SK-N-SH (cell line): ENCODE measurements around the gene CLIP3. TPM values are rescaled to one million over a fixed set of nuclear protein-coding genes. Genes with fewer than 3 reads are reported as not detected.

ENCODE experiments used
- CTCF ChIA-PET: fragments of 300-600, 350-600 bp; formaldehyde crosslinking; extraction: SDS; loops from one replicate; lab custom pipeline; 2021; lab: Yijun Ruan, JAX
- POLR2A ChIA-PET: fragments of 350-600 bp; sonication (Branson Sonifier 250); formaldehyde crosslinking; extraction: SDS; loops from one replicate; lab custom pipeline; 2020; ENCODE audit warnings: antibody characterized with exemption, inconsistent platforms; lab: Yijun Ruan, JAX
- DNase-seq: peaks from one replicate; pipeline ENCODE4 v3.0.0; 2012
- H2AFZ ChIP-seq: fragments of 200-600 bp; sonication (generic); 2 replicates; pipeline ENCODE4 v1.8.1; 2016; ENCODE audit warnings: antibody characterized with exemption, mild to moderate bottlenecking, low read depth
- H3F3A ChIP-seq: fragments of 200-600 bp; sonication (generic); replicated peaks from 2 replicates; pipeline ENCODE3; 2016; ENCODE audit warnings: antibody characterized with exemption, mild to moderate bottlenecking; ENCODE audit not compliant: insufficient read depth
- H3K27ac ChIP-seq, 2 experiments: fragments of 200-500 bp in 1 of 2; fragments of 200-600 bp in 1 of 2; sonication (Bioruptor generic) in 1 of 2; sonication (generic), shearing (Covaris generic) in 1 of 2; 2 replicates each; pipeline versions ENCODE4 v1.5.1 to v1.6.1; 2014 to 2016; ENCODE audit warnings: low read depth in 2 of 2, inconsistent platforms in 1 of 2, low read length in 1 of 2, mild to moderate bottlenecking in 1 of 2, mixed read lengths in 1 of 2
- H3K27me3 ChIP-seq: fragments of 200-600 bp; sonication (generic), shearing (Covaris generic); 2 replicates; pipeline ENCODE4 v1.6.1; 2016; ENCODE audit warnings: mixed run types; ENCODE audit not compliant: insufficient read depth
- H3K36me3 ChIP-seq, 2 experiments: fragments of 200-500 bp in 1 of 2; fragments of 200-600 bp in 1 of 2; sonication (Bioruptor generic) in 1 of 2; sonication (generic) in 1 of 2; replicated peaks in 1 of 2; 2 replicates each; pipeline versions ENCODE3 to v1.5.1; 2014 to 2016; ENCODE audit warnings: low read length in 1 of 2, mild to moderate bottlenecking in 1 of 2; ENCODE audit not compliant: insufficient read depth in 2 of 2, control insufficient read depth in 1 of 2
- H3K4me1 ChIP-seq, 2 experiments: fragments of 200-500 bp in 1 of 2; fragments of 200-600 bp in 1 of 2; sonication (Bioruptor generic) in 1 of 2; sonication (generic), shearing (Covaris generic) in 1 of 2; 2 replicates each; pipeline versions ENCODE4 v1.5.1 to v1.6.1; 2014 to 2016; ENCODE audit warnings: low read depth in 1 of 2, low read length in 1 of 2, mixed run types in 1 of 2; ENCODE audit not compliant: insufficient read depth in 2 of 2, control insufficient read depth in 1 of 2
- H3K4me2 ChIP-seq: fragments of 200-600 bp; sonication (generic), shearing (Covaris generic); 2 replicates; pipeline ENCODE4 v1.6.1; 2017; ENCODE audit warnings: mixed run types
- H3K4me3 ChIP-seq, 2 experiments: fragments of 200-500 bp in 1 of 2; fragments of 200-600 bp in 1 of 2; sonication (Bioruptor generic) in 1 of 2; sonication (generic), shearing (Covaris generic) in 1 of 2; 2 replicates each; pipeline versions ENCODE4 v1.5.1 to v1.8.1; 2014 to 2016; ENCODE audit warnings: low read depth in 2 of 2, inconsistent platforms in 1 of 2, low read length in 1 of 2, mild to moderate bottlenecking in 1 of 2, mixed read lengths in 1 of 2, moderate library complexity in 1 of 2
- H3K79me2 ChIP-seq: fragments of 200-600 bp; sonication (generic); 2 replicates; pipeline ENCODE4 v1.8.1; 2017; ENCODE audit warnings: mild to moderate bottlenecking; ENCODE audit not compliant: insufficient read depth
- H3K9ac ChIP-seq: fragments of 200-600 bp; sonication (generic); 2 replicates; pipeline ENCODE4 v1.6.1; 2017; ENCODE audit warnings: mixed run types
- H3K9me2 ChIP-seq: fragments of 200-600 bp; sonication (generic); 2 replicates; pipeline ENCODE4 v1.6.1; 2017; ENCODE audit warnings: mixed run types
- H3K9me3 ChIP-seq: fragments of 200-600 bp; sonication (generic); 2 replicates; pipeline ENCODE4 v1.6.1; 2017; ENCODE audit warnings: mixed run types, mild to moderate bottlenecking, moderate library complexity
- H4K20me1 ChIP-seq: fragments of 200-600 bp; sonication (generic); 2 replicates; pipeline ENCODE4 v1.6.1; 2017; ENCODE audit warnings: mild to moderate bottlenecking, mixed run types; ENCODE audit not compliant: insufficient read depth
- CTCF ChIP-seq: fragments of 200-600 bp; sonication (generic); IDR thresholded peaks from 2 replicates; pipeline ENCODE4 v1.6.1; 2017; ENCODE audit warnings: antibody characterized with exemption, mild to moderate bottlenecking, moderate library complexity
- ELF1 ChIP-seq: IDR thresholded peaks from 2 replicates; pipeline ENCODE4 v1.4.0; 2012
- FOXM1 ChIP-seq: IDR thresholded peaks from 2 replicates; pipeline ENCODE4 v1.4.0; 2012; ENCODE audit warnings: low read depth, mild to moderate bottlenecking
- GABPA ChIP-seq: IDR thresholded peaks from 2 replicates; pipeline ENCODE4 v1.4.0; 2012; ENCODE audit warnings: low read depth, mild to moderate bottlenecking
- JUND ChIP-seq: IDR thresholded peaks from 2 replicates; pipeline ENCODE4 v1.4.0; 2012
- MEF2A ChIP-seq: IDR thresholded peaks from 2 replicates; pipeline ENCODE4 v1.4.0; 2012; ENCODE audit warnings: low read depth, borderline replicate concordance
- NRF1 ChIP-seq: IDR thresholded peaks from 2 replicates; pipeline ENCODE4 v1.6.1; 2012; ENCODE audit warnings: low read depth, mild to moderate bottlenecking, low read length
- RCOR1 ChIP-seq: fragments of 150-350 bp; IDR thresholded peaks from 2 replicates; pipeline ENCODE4 v1.6.1; 2017; ENCODE audit warnings: antibody characterized with exemption, low read length
- SMC3 ChIP-seq: IDR thresholded peaks from 2 replicates; pipeline ENCODE4 v1.6.1; 2012; ENCODE audit warnings: low read depth, low read length, improper control_type of control experiment
- TAF1 ChIP-seq: IDR thresholded peaks from 2 replicates; pipeline ENCODE4 v1.6.1; 2012; ENCODE audit warnings: low read depth, mild to moderate bottlenecking, low read length, moderate library complexity, borderline replicate concordance
- USF1 ChIP-seq: IDR thresholded peaks from 2 replicates; pipeline ENCODE4 v1.4.0; 2012; ENCODE audit warnings: low read depth, borderline replicate concordance
- USF2 ChIP-seq: fragments of 150-350 bp; IDR thresholded peaks from 2 replicates; pipeline ENCODE4 v1.6.1; 2017; ENCODE audit warnings: antibody characterized with exemption, low read length, low read depth, borderline replicate concordance
- YY1 ChIP-seq: IDR thresholded peaks from 2 replicates; pipeline ENCODE4 v1.4.0; 2012; ENCODE audit warnings: low read depth, mild to moderate bottlenecking
- WGBS: methylation state at CpG from one replicate; pipeline ENCODE4 v1.1.6; 2017; ENCODE audit warnings: low lambda C conversion rate; 5-methylcytosine and 5-hydroxymethylcytosine counted together
- polyA plus RNA-seq, 3 experiments: library from polyadenylated mRNA; depleted of rRNA; stranded (reverse); fragments of >200 nt; gene quantifications; 2 replicates each; pipeline ENCODE4 v1.2.3, GENCODE V29; 2012

CLIP3 gene
- polyA plus RNA-seq, 1 of the 3 experiments (the other 2 are of a cell fraction), result 13.1 TPM

- H3K4me2 ChIP-seq, result no peak overlapping the region
- H3K27ac ChIP-seq, result no peak overlapping the region
- H2AFZ ChIP-seq, result no peak overlapping the region
- H3F3A ChIP-seq, result no peaks in the 10 kb centered on the region
- H3K9me3 ChIP-seq, result no peaks in the 10 kb centered on the region
- H3K27me3 ChIP-seq, result no peaks in the 10 kb centered on the region
- TF ChIP-seq ELF1 (no peak), USF1 (no peak), USF2 (no peak), MEF2A (no peak), RCOR1 (no peak), TAF1 (no peak), CTCF (no peak), FOXM1 (no peak), YY1 (no peak), SMC3 (no peak), JUND (no peak)
- TF ChIP-seq, all 33 proteins: peak for 0
- Histone ChIP-seq H3K4me3 (no peak overlapping the region), H4K20me1 (no peaks in the 10 kb centered on the region), H3K79me2 (peaks cover 8% of the 10 kb centered on the region; the same call in 1 of the 2 replicates), H3K4me1 (peaks cover 5 to 27% of the 10 kb centered on the region in 2 experiments; a peak in 2 of 4 replicates), H3K36me3 (peaks cover 0 to 1% of the 10 kb centered on the region in 2 experiments), H3K9ac (no peak overlapping the region), H3K9me2 (no peaks in the 10 kb centered on the region)
- ChIA-PET POLR2A (no interaction called here), CTCF (no interaction called here)
- over 99% methylated on average over 11 of the region's 11 CpGs for WGBS
- DNase-seq, result no peak
Measured at GRCh38 chr19:36010402-36010801, 22.3 kb downstream of the CLIP3 start.

GRCh38 chr19:36009633-36010379 lies 22.9 kb downstream of the CLIP3 start:
- CTCF ChIA-PET, result no interaction called here
- Histone ChIP-seq H3K36me3 (no peaks in the 10 kb centered on the region), H3K9me2 (no peaks in the 10 kb centered on the region), H3K79me2 (peaks cover 8% of the 10 kb centered on the region; the same call in 1 of the 2 replicates), H3K27ac (no peak overlapping the region), H4K20me1 (no peaks in the 10 kb centered on the region), H3K27me3 (no peaks in the 10 kb centered on the region), H3K9me3 (no peaks in the 10 kb centered on the region), H3F3A (no peaks in the 10 kb centered on the region)
- 70% methylated on average over 15 of the region's 15 CpGs for WGBS
- no peak for DNase-seq
- TF ChIP-seq ELF1 (no peak), GABPA (no peak), NRF1 (no peak)
- TF ChIP-seq, all 33 proteins: peak for 0
- Histone ChIP-seq H3K4me1 (peaks cover under 1 to 24% of the 10 kb centered on the region in 2 experiments; a peak in 2 of 4 replicates), H2AFZ (no peak overlapping the region), H3K4me3 (peak overlapping the region; percentile 2 to 6; a peak in 2 of 4 replicates), H3K4me2 (peak overlapping the region; percentile 52; the same call in 1 of the 2 replicates), H3K9ac (no peak overlapping the region)
- POLR2A ChIA-PET, result interaction anchor here (1.7 kb wide), 1 partner anchor 16 kb away, joined by 4 read pairs; no protein-coding TSS in a partner anchor
